ENCODE data around the gene NUTF2.
"Not testable (repeated sequence)": the region's sequence is repeated elsewhere in the genome, so short reads cannot be mapped to it uniquely, and the experiment has no call there.

Gene NUTF2

DNA sequence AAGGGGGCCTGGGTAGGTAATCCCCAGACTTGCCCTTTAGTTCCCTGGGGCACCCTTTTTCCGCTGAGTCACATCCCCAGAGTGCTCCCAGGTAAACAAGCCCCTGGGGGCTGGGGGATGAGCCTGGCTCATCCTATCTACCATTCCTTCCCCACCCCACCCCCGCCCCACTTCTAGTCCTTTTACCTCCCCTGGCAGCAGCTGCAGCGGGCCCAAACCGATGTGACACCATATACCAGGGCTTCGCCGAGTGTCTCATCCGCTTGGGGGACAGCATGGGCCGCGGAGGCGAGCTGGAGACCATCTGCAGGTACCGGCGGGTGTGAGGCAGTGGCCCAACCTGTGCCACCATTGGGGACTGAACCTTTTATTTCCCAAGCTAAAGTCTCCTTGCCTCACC lies 38.8 kb downstream of the NUTF2 start:
- no peak for DNase-seq (ENCODE audit: low spot score)

DNA sequence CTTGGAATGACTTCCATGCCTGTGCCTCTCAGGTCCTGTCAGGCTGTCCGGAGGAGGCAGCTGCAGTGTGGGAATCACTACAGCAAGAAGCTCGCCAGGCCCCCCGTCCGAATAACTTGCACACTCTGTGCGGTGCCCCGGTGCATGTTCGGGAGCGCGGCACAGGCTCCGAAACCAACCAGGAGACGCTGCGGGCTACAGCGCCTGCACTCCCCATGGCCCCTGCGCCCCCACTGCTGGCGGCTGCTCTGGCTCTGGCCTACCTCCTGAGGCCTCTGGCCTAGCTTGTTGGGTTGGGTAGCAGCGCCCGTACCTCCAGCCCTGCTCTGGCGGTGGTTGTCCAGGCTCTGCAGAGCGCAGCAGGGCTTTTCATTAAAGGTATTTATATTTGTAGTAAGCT lies 39.2 kb downstream of the NUTF2 start:
- DNase-seq (ENCODE audit: low spot score) = no peak

DNA sequence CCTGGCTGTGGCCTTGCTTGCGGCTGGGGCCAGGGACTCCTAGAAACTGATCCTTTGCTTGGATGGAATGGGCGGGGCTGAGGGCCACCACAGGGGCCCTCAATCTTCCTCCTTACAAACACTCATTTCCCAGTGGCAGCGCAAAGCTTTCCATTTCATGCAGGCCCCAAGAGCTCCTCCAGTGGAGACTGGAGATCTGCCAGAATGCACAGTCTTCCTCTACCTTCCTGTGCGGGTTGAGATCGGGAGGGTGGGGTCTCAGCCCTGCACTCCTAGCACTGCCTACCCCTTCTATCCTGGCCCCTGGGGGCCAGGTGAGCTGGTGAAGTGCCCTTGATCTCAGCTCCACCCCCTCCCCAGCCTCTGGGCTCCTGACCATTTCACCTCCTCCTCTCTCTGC lies 39.7 kb downstream of the NUTF2 start:
- DNase-seq (ENCODE audit: low spot score) = no peak

DNA sequence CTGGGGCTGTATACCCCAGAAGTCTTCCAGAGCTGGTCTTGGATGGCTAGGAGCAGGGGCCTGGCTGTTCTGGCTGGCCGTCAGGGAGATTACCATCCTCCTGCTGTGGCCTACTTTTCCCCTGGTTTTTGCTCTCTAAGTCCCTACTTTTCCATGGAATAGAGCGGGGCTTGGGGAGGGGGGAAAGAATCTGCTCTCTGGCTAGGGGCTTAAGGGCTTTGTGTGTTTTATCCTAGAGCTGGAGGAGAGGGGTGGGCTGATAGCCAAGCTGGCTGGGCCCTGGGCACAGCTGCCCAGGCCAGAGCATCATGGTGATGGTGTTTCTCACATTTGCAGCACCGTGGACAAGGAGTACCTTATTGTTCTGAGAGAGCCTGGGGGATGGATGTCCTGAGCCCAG lies 41.6 kb downstream of the NUTF2 start:
- DNase-seq (ENCODE audit: low spot score) = no peak

DNA sequence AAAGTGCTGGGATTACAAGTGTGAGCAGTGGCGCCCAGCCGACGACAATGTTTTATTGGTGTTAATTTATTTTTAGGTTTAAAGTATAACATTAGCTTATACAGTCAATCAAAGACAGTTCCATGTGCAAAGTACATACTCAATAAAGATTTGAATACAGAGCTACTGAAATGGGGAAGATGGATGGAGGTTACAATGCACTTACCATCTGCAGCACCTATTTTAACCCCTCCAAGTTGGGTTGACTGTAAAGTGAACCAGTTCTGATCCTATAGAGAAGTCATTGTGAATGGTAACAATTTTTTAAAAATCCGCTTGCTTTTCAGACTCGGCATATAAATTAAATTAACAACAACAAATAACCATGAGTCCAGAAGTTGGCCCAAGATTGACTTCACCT lies 45.6 kb downstream of the NUTF2 start:
- no peak for DNase-seq (ENCODE audit: low spot score)

DNA sequence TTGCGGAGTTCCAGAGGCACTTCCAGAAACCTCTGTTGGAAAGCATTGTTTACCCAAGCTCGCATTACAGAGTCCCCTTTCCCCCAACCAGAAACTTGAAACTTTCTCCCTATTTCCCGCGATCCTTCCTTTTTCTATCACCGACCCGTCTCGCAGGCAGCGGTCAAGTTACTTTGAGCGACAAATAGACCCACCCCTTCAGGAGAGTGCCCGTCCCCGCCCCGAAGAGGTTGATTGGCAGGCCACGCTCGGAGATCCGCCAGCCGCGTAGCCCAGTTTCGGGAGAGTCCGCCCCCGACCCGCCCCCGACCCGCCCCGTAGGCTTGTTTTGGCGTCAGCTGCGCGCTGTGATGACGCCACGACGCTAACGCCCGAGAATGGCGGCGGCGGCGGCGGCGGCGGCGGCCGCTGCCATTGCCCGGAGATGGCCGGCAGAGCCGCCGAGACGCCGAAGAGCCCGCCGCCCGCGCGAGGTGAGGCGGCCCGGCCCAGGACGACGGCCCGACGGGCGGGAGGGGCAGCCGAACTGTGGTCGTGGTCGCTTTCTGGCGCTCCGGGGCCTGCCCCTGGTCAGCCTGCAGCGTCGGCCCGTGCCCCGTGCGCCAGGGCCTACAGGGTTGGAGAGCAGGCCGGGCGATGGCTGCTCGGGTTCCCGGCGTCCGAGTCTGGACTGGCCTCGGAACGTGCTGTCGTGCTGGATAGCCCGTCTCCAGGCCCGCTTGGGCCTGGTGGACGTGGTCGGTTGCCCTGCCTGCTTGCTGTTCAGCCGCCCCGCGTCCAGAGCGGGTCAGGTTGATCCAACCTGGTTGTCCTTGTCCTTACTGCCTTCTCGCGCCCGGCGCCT lies 46.4 kb downstream of the NUTF2 start, which contains the start of gene PSKH1:
PSKH1 (plus strand) TSS at position 356 of the 844 bp plus-strand sequence. CDS start 15,496 bp downstream, outside the sequence.
- peak; percentile 99 for DNase-seq (ENCODE audit: low spot score)

DNA sequence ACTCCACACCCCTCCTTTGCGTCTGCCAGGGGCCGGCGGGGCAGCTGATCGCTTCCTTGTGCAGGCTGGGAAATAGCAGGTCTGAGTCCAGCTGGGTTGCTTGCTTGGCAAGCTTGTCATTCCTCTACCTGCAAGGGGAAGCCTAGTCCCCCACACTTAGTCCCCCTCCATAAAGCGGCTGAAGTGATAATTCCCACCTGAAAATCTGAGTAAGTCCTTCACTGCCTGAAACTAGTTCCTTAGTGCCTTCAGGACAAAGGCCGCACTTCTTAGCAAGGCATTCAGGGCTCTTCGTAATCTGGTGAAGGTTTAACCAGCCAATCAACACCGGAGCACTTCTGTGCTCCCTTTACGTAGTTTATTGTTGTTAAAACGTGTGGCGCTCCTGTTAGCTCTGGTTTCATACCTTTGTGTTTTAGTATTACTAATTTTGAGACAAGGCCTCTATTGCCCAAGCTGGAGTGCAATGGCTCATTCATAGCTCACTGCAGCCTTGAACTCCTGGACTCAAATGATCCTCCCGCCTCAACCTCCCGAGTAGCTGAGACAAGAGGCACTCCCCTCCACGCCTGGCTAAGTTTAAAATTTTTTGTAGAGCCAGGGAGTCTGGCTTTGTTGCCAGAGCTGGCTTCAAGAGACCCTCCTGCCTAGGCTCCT lies 47.1 kb downstream of the NUTF2 start:
- DNase-seq (ENCODE audit: low spot score) = no peak

DNA sequence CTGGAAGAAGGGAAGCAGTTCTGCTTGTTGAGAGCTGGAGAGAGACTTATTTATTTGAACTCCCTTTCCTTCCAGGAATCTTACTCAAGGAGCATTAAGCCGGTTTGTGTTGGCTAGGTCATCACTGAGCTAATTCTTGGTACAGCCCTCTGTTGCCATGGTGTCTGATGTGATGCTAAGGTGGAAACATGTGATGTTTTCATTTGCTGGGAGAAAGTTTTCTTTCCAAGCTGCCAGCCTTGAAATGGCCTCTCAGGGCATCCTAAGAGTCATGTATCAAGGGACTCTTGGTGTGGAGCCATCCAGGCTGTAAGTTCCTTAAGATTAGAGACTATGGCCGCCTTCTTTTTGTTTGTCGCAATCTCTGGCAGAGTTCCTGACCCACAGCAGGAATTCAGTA lies 50.5 kb downstream of the NUTF2 start:
- DNase-seq (ENCODE audit: low spot score) = peak; percentile 43

DNA sequence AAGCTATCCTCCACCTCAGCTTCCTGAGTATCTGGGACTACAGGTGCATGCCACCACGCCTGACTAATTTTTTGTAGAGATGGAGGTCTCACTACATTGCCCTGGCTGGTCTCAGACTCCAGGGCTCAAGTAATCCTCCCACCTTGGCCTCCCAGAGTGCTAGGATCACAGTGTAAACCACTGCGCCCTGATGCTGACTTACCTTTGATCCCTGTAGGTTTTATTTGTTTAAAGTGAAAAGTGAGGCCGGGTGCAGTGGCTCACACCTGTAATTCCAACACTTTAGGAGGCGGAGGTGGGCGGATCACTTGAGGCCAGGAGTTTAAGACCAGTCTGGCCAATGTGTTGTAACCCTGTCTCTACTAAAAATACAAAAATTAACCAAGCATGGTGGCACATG lies 55.0 kb downstream of the NUTF2 start:
- DNase-seq (ENCODE audit: low spot score) = no peak

DNA sequence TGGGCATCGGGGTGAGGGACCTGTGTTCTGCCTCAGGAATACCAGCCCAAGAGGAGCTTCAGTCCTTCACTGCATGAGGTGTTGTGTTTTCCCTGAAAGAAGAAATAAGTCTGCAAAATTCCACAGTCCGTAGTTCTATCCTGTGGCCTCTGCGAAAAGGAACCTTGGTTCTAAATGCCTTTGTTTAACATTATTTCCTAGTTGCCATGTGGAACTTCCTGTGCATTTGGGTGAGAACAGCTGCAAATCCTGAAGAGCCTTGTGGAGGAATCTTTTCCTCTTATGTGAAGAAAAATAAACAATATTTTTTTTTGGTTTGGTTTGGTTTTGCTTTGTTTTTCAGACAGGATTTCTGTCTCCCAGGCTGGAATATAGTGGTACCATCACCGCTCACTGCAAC lies 56.1 kb downstream of the NUTF2 start:
- no peak for DNase-seq (ENCODE audit: low spot score)

DNA sequence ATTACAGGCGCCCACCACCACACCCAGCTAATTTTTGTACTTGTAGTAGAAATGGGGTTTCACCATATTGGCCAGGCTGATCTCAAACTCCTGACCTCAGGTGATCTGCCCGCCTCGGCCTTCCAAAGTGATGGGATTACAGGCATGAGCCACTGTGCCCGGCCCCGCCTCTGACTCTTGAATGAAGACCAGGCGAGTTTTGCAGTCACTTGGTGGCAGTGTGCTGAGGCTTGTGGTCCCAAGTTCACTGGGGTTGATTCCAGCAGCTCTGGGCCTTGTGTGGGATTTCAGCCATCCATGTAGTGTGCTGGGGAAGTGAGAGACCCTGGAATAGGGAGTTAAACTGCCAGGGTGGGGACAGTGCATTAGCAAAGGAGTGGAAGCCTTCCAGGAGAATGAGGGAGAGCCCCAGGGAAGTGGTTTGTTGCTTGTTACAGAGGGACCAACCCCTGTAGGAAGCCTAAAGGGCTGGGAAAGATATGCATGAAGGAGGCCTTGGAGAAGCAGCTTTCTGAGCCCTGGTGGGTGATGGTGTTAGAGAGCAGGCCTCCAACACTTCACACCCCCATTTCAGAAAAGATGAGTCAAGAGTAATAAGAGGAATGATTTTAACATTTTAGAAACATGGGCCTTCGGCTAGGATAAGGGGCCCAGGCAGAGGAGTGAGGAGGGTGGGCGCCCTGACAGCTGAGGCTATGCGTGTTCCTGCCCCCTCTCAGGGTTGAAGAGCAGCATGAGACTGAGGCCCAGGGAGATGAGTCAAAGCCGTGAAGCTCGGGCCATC lies 60.9 kb downstream of the NUTF2 start:
- DNase-seq (ENCODE audit: low spot score) = no peak

DNA sequence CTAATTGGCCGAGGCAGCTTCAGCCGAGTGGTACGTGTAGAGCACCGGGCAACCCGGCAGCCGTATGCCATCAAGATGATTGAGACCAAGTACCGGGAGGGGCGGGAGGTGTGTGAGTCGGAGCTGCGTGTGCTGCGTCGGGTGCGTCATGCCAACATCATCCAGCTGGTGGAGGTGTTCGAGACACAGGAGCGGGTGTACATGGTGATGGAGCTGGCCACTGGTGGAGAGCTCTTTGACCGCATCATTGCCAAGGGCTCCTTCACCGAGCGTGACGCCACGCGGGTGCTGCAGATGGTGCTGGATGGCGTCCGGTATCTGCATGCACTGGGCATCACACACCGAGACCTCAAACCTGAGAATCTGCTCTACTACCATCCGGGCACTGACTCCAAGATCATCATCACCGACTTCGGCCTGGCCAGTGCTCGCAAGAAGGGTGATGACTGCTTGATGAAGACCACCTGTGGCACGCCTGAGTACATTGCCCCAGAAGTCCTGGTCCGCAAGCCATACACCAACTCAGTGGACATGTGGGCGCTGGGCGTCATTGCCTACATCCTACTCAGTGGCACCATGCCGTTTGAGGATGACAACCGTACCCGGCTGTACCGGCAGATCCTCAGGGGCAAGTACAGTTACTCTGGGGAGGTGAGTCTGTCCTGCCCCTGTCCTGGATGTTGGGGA lies 62.5 kb downstream of the NUTF2 start:
- DNase-seq (ENCODE audit: low spot score) = no peak

DNA sequence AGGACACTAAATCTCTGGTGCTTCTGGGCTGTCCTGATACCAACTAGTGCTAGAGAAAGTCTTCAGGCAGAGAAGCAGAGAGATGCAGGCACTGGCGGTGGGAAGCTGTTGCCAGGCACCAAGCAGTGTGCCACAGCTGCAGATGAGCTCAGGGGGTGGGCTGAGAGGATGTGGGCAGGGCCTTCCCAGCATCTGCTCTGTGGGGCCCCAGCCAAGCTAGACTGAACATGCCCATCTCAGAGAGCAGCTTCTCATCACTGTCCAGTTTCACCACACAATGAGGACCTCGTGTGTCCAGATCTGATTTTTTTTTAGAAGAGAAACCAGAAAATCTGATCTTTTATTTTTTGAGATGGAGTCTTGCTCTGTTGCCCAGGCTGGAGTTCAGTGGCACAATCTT lies 63.4 kb downstream of the NUTF2 start:
- peak; percentile 69 for DNase-seq (ENCODE audit: low spot score)

DNA sequence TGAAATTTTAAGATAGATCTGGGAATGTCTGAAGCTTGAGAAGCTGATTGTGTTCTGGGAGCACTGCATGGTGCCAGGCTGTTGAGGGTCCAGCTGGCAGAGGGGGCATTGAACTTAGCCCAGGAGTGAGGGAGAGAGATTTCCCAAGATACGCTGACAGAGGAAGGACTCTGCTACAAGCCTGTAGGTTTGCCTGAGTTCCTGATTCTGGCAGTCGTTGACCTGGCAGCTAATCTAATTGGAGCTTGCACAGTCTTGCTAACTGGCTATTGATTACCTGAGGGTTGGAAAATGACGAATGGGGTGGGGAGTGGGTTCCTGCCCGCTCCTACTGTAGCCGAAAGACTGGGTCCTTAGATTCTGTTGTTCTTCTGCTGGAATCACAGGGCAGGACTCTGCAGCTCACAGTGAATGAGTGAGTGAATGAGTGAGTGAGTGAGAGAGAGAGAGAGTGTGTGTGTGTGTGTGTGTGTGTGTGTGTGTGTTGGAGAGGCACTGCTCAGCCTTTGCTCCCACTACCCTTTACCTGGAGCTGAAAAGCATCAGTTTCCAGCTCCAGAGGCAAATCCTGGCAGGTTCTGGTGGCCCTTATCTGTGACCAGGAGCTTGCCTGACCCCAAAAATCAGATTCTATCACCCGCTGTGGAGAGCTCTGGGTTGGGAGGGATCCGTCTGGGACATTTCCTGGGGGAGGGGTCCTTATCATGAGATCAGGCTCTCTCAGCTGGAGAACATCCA lies 68.2 kb downstream of the NUTF2 start:
- no peak for DNase-seq (ENCODE audit: low spot score)

DNA sequence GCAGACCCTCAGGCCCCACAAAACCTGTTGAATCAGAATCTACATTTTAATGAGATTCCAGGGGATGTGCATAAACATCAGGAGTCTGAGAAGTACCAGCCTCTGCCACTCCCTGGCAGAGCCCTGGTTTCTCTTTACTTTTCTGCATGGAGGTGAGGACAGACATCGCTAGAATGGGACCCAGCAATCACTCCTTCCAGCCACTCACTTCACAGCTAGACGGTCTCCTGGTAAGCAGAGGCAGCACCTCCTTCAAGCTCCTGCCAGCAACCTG lies 68.7 kb downstream of the NUTF2 start:
- DNase-seq (ENCODE audit: low spot score) = not testable (repeated sequence)

DNA sequence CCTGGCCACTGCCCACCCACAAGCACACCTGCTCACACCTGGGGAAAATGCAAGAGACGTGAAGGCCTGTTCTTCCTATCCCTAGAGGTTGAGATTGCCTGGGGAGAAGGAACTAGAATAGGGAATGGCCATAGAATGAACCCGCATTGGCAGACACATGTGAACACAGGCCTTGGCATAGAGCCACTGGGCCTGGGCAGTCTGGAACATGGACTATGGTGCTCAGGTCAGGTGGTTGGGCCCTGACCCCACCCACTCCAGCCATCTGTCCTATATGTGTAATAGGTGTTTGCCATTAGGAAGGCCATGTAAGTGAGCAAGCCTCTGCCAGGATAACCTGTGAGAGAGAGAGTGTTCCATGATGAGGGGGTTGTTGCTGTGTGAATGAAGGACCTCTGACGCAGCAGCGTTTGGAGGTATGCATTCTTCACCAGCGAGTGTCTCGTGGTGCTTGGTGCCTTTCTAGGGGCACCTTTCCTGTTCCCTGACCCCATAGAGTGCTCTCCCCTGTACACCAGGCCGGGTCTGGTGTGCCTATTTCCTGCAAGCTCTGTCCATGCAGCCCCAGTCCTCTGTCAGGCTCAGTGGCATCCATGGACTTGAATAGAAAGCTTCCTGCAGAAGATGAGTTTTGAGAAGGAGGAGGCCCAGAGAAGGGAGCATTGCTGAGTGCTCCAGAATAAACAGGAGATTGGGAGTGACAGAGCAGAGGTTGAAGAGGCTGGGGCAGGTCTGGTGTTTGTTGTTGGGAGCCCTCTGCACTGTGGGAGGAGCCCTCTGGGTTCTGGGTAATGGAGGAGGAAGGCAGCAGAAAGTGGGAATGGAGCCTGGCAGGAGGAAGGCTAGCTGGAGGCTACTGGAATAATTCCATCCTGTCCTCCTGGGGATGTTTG lies 69.3 kb downstream of the NUTF2 start:
- no peak for DNase-seq (ENCODE audit: low spot score)

DNA sequence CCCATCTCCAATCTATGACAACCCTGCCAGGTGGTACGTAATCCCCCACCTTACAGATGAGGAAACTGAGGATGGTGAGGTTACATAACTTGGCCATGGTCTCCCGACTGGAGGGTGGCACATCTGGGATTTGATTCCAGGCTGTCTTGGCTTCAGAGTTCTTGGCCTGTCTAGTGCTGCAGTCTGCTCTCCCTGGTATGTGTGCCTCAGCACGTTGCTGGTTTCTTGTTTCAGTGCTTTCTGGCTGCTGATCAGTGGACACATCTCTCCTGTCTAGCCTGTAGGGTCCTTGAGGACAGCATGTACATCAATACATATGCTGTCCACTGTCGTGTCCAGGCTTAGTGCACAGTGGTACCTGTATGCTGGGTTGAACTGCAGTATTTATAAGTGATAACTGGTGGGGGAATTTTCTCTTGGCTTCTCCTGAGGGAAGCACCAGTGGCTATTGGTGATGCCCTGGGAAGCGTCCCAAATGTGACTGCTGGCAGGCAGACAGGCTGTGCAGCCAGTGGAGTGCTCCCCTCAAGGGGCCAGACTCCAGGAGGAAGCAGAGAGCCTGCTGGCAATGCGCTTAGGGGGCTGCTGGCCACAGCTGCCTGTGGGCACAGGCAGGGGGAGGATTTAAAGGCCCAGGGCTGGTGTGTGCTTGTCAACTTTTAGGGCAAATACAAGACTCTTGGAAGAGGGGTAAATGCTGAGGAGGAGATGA lies 70.6 kb downstream of the NUTF2 start:
- peak; percentile 55 for DNase-seq (ENCODE audit: low spot score)

DNA sequence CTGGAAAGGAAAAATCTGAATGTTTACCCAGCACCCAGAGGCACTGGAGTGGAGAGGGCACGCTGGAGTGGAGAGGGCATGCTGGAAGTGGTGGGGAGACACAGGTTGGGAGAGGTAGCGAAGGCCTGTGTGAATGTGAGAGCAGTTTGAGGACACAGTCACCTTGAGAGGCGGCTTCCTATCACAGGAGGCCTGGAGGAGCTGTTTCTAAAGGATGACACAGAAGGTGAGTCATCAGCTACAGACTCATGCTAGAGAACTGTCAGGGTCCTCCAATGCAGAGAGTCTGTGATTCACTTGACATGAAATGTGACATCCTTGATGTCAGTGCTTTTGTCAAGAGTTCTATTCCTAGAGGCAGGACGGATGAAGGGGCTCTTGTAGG lies 71.1 kb downstream of the NUTF2 start:
- DNase-seq (ENCODE audit: low spot score) = peak; percentile 86

DNA sequence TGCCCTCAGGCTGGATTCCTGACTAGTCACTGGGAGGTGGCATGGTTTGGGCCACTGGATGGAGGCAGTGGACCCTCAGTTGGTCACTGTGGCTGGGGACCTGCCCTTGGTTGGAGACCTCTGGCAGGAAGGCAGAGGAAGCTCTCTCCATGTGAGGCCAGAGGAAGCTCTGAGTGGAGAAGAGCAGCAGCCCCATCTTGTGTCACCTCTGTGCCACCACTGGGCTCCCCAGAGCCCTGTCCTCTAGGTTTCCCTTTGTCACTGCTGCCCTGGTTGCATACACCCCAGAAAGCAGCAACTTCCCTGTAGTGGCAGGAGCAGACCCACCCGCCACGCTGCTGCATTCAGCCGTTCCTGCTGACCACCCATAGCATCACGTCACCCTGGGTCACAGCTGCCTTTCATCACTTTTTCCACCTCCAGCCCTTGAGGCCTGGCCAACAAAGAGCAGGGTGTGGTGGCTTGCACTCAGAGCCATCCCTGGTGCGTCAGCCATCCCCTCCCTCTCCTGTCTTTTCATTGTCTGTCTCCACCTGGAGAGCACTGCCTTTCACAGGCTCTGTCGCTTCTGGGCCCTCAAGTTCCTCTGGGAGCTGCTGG lies 73.0 kb downstream of the NUTF2 start:
- DNase-seq (ENCODE audit: low spot score) = peak; percentile 52

Data from AG20443 (cell line).